Measurements from ENCODE around the gene NUDT14. TPM values are rescaled to one million over a fixed set of nuclear protein-coding genes. Genes with fewer than 3 reads are reported as not detected.
A peak's percentile ranks its signal among the peaks of the same experiment; 100 is the strongest.

NUDT14 gene
- total RNA-seq, 3 donors from 2014 or later = 26.9 to 46.7 (median 37.9) TPM

- no peak for TF ChIP-seq CTCF (IDR thresholded peaks at IDR 0.05)
- peak in 1 of 3 donors; percentile 46 for DNase-seq
- H3K9me3 ChIP-seq = no peaks in the 10 kb centered on the region
- H3K4me1 ChIP-seq (ENCODE audit: low read depth) = no peaks in the 10 kb centered on the region
- H3K4me3 ChIP-seq = no peak overlapping the region
- H3K36me3 ChIP-seq (ENCODE audit: low read depth) = no peaks in the 10 kb centered on the region
- intact Hi-C loops (cut with DNase I, micrococcal nuclease) = no loop called here
- ATAC-seq = peak; percentile 32
Observed at GRCh38 chr14:105155071-105155651, 26.0 kb downstream of the NUDT14 start.

GRCh38 chr14:105154476-105154871 is 26.6 kb downstream of the NUDT14 start:
- no peak for DNase-seq
- no peaks in the 10 kb centered on the region for H3K4me1 ChIP-seq (ENCODE audit: low read depth)
- H3K36me3 ChIP-seq (ENCODE audit: low read depth) = no peaks in the 10 kb centered on the region
- no peak for TF ChIP-seq CTCF (IDR thresholded peaks at IDR 0.05)
- intact Hi-C loops (cut with DNase I, micrococcal nuclease) = no loop called here
- no peak overlapping the region for H3K4me3 ChIP-seq
- no peak for ATAC-seq
- H3K9me3 ChIP-seq = no peaks in the 10 kb centered on the region

- no peaks in the 10 kb centered on the region for H3K36me3 ChIP-seq (ENCODE audit: low read depth)
- TF ChIP-seq CTCF (IDR thresholded peaks at IDR 0.05) = no peak
- no peaks in the 10 kb centered on the region for H3K4me1 ChIP-seq (ENCODE audit: low read depth)
- no peaks in the 10 kb centered on the region for H3K9me3 ChIP-seq
- no peak for ATAC-seq
- intact Hi-C loops (cut with DNase I, micrococcal nuclease) = no loop called here
- H3K4me3 ChIP-seq = no peak overlapping the region
- DNase-seq = peak in 1 of 3 donors; percentile 43
Observed at GRCh38 chr14:105153739-105154475, 27.2 kb downstream of the NUDT14 start.

- Histone ChIP-seq H3K4me1 (ENCODE audit: low read depth) (no peaks in the 10 kb centered on the region), H3K36me3 (ENCODE audit: low read depth) (no peaks in the 10 kb centered on the region), H3K4me3 (no peak overlapping the region), H3K9me3 (no peaks in the 10 kb centered on the region)
- no peak for TF ChIP-seq CTCF (IDR thresholded peaks at IDR 0.05)
- DNase-seq = peak in 1 of 3 donors; percentile 43
- intact Hi-C loops (cut with DNase I, micrococcal nuclease) = no loop called here
- ATAC-seq = no peak
Observed at GRCh38 chr14:105153331-105153731, 27.8 kb downstream of the NUDT14 start.

GRCh38 chr14:105152794-105153241 is 28.3 kb downstream of the NUDT14 start:
- DNase-seq = peak in 1 of 3 donors; percentile 46
- H3K4me1 ChIP-seq (ENCODE audit: low read depth) = no peaks in the 10 kb centered on the region
- no peak for ATAC-seq
- H3K4me3 ChIP-seq = no peak overlapping the region
- no peak for TF ChIP-seq CTCF (IDR thresholded peaks at IDR 0.05)
- no peaks in the 10 kb centered on the region for H3K9me3 ChIP-seq
- no peaks in the 10 kb centered on the region for H3K36me3 ChIP-seq (ENCODE audit: low read depth)
- intact Hi-C loops (cut with DNase I, micrococcal nuclease) = no loop called here
